NCI-H2171 treated with DMSO at 0.1 percent for 48 hours (cell line): ENCODE data around the gene CYRIA.

Experiments used
- DNase-seq: peaks from one replicate; lab custom pipeline; 2025; lab: John Stamatoyannopoulos, UW

CYRIA gene

GRCh38 chr2:16650287-16651249, 15.1 kb downstream of the CYRIA start:
- DNase-seq = no peak

- DNase-seq = no peak
Observed at GRCh38 chr2:16649353-16650286, 16.0 kb downstream of the CYRIA start.

- DNase-seq = no peak
Observed at GRCh38 chr2:16647992-16648617, 17.5 kb downstream of the CYRIA start.

- DNase-seq = no peak
Observed at GRCh38 chr2:16645775-16646559, 19.7 kb downstream of the CYRIA start.

- no peak for DNase-seq
Observed at GRCh38 chr2:16645088-16645487, 20.5 kb downstream of the CYRIA start.

- DNase-seq = no peak
Observed at GRCh38 chr2:16644221-16644925, 21.3 kb downstream of the CYRIA start.

GRCh38 chr2:16643099-16643498, 22.5 kb downstream of the CYRIA start:
- DNase-seq = no peak

GRCh38 chr2:16642088-16642487, 23.5 kb downstream of the CYRIA start:
- DNase-seq = no peak

GRCh38 chr2:16641509-16641908, 24.1 kb downstream of the CYRIA start:
- DNase-seq = no peak

- no peak for DNase-seq
Observed at GRCh38 chr2:16640867-16641266, 24.8 kb downstream of the CYRIA start.

GRCh38 chr2:16640001-16640700, 25.5 kb downstream of the CYRIA start:
- no peak for DNase-seq

GRCh38 chr2:16639431-16639830, 26.2 kb downstream of the CYRIA start:
- DNase-seq = no peak

GRCh38 chr2:16638946-16639345, 26.7 kb downstream of the CYRIA start:
- no peak for DNase-seq

GRCh38 chr2:16637304-16637703, 28.3 kb downstream of the CYRIA start:
- DNase-seq = no peak

- DNase-seq = no peak
Observed at GRCh38 chr2:16635791-16636699, 29.6 kb downstream of the CYRIA start.

- no peak for DNase-seq
Observed at GRCh38 chr2:16633621-16634430, 31.8 kb downstream of the CYRIA start.

GRCh38 chr2:16632598-16632997, 33.0 kb downstream of the CYRIA start:
- DNase-seq = no peak

- no peak for DNase-seq
Observed at GRCh38 chr2:16630463-16630862, 35.2 kb downstream of the CYRIA start.
